Measurements from ENCODE around the gene MPV17L2.

- no peak for TF ChIP-seq CTCF (conservative IDR thresholded peaks at IDR 0.05)
- TF ChIP-seq ZFX (IDR thresholded peaks at IDR 0.05), result no peak
Measured at GRCh38 chr19:18197941-18198340, 4.9 kb downstream of the MPV17L2 start.

Measured in C4-2B (cell line).